HUES6 (cell line): ENCODE measurements around the gene INHBE.
"Not testable (repeated sequence)": the region's sequence is repeated elsewhere in the genome, so short reads cannot be mapped to it uniquely, and the experiment has no call there.

Source experiments
- H3K27ac ChIP-seq: 2 replicates; pipeline ENCODE4 v1.7.0; 2013; ENCODE audit warnings: low read depth, mild to moderate bottlenecking, low read length, inconsistent platforms
- H3K27me3 ChIP-seq: 2 replicates; pipeline ENCODE4 v1.6.1; 2013; ENCODE audit warnings: low read length; ENCODE audit not compliant: control insufficient read depth, insufficient read depth
- H3K36me3 ChIP-seq: 2 replicates; pipeline ENCODE4 v1.6.1; 2013; ENCODE audit warnings: low read length; ENCODE audit not compliant: control insufficient read depth, insufficient read depth
- H3K4me1 ChIP-seq: 2 replicates; pipeline ENCODE4 v1.6.1; 2013; ENCODE audit warnings: low read length; ENCODE audit not compliant: control insufficient read depth, insufficient read depth
- H3K4me3 ChIP-seq: 2 replicates; pipeline ENCODE4 v1.5.1; 2013; ENCODE audit warnings: low read depth, low read length
- H3K9ac ChIP-seq: one replicate; pipeline ENCODE4 v1.6.1; 2013; ENCODE audit warnings: mild to moderate bottlenecking, low read length
- H3K9me3 ChIP-seq: 2 replicates; pipeline ENCODE4 v1.6.1; 2013; ENCODE audit warnings: low read depth, low read length; ENCODE audit not compliant: control insufficient read depth, insufficient read depth

Gene INHBE, protein sequence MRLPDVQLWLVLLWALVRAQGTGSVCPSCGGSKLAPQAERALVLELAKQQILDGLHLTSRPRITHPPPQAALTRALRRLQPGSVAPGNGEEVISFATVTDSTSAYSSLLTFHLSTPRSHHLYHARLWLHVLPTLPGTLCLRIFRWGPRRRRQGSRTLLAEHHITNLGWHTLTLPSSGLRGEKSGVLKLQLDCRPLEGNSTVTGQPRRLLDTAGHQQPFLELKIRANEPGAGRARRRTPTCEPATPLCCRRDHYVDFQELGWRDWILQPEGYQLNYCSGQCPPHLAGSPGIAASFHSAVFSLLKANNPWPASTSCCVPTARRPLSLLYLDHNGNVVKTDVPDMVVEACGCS

DNA sequence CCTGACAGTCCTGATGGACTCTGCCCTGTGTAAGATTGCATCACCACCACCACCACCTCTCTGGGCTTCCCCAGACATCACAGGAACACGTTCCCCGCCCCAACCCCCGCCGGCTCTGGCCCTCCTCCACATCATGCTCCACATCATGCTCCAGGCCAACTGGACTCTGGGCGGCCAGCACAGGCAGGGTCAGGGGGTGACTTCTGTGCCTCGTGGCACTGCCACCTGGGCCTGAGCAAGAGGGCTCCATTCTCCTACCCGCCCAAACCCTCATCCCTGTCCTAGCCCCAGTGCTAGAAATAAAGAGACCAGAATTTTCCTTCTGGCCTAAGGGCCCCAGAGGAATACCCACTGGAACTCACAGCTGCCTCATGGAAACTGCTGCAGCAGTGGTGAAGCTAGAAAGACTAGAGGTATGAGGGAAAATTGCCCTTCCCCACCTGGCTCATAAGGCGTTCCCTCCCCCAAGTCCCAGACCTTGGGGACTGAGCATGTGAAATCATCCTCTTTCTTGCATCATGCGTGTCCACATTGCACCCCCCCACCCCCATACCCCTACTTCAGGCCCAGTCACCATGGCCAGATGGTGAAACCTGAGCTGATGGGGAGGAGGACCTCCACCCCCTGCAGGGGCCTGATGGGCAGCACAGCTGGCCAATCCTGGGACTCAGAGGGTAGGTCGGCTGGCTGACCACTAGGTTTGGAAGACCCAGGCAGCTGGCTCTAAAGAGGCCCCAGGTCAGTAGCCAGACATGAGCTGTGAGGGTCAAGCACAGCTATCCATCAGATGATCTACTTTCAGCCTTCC, at the start of gene INHBE:
INHBE (plus strand) TSS at position 742 of the 808 bp plus-strand sequence. CDS start 230 bp downstream, outside the sequence.
- Histone ChIP-seq H3K27ac (peak within 1 kb of the TSS; percentile 92), H3K4me3 (peak within 1 kb of the TSS; percentile 45), H3K27me3 (no peaks in the 10 kb centered on the region), H3K4me1 (peaks cover 49% of the 10 kb centered on the region), H3K9ac (peak within 1 kb of the TSS; percentile 72), H3K9me3 (no peaks in the 10 kb centered on the region), H3K36me3 (no peaks in the 10 kb centered on the region)

DNA sequence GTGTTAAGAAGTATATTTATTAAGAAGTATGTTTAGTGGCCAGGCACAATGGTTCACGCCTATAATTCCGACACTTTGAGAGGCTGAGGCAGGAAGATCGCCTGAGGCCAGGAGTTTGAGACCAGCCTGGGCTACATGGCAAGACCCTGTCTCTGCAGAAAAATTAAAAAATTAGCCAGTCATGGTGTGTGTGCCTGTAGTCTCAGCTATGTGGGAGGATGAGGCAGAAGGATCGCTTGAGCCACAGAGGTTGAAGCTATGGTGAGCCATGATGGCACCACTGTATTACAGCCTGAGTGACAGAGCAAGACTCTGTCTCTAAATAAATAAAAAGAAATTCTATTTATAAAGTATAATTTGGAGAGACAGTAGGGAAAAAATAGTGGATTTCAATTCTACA, 44.6 kb upstream of the INHBE start:
- Histone ChIP-seq H3K9ac (no peak overlapping the region), H3K36me3 (no peaks in the 10 kb centered on the region), H3K4me1 (peaks cover 3% of the 10 kb centered on the region; the same call in 1 of the 2 replicates), H3K4me3 (no peak overlapping the region), H3K27ac (no peak overlapping the region), H3K9me3 (no peaks in the 10 kb centered on the region), H3K27me3 (no peaks in the 10 kb centered on the region)

DNA sequence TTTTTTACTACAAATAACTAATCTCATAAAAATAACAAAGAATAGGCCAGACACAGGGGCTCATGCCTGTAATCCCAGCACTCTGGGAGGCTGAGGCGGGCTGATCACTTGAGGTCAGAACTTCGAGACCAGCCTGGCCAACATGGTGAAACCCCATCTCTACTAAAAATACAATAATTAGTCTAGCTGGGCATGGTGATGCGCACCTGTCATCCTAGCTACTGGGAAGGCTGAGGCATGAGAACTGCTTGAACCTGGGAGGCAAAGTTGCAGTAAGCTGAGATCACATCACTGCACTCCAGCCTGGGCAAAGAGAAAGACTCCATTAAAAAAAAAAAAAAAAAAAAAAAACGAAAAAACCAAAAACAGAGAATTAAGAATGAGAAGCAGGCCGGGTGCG, 40.9 kb upstream of the INHBE start:
- H3K4me1 ChIP-seq, H3K4me3 ChIP-seq, H3K36me3 ChIP-seq, H3K9ac ChIP-seq, H3K27ac ChIP-seq, H3K27me3 ChIP-seq, H3K9me3 ChIP-seq: not testable (repeated sequence)

DNA sequence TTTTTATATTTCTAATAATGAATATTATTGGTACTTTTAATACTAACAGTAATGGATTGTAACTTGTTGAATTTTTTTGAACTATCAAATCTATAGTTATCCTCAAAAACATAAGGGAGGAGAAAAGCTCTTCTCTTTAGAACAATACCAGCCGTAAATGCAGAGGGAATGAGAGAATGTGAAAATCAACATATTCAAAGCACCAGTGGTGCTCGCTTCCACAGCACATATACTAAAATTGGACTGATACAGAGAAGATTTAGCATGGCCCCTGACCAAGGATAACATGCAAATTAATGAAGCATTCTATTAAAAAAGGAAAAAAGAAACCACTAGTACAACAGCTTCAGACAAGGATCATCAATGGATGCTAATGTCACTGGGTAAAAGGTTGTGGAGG, 40.0 kb upstream of the INHBE start:
- Histone ChIP-seq H3K9me3 (no peaks in the 10 kb centered on the region), H3K27ac (no peak overlapping the region), H3K4me3 (no peak overlapping the region), H3K36me3 (no peaks in the 10 kb centered on the region), H3K27me3 (no peaks in the 10 kb centered on the region), H3K9ac (no peak overlapping the region), H3K4me1 (peaks cover 8% of the 10 kb centered on the region)

DNA sequence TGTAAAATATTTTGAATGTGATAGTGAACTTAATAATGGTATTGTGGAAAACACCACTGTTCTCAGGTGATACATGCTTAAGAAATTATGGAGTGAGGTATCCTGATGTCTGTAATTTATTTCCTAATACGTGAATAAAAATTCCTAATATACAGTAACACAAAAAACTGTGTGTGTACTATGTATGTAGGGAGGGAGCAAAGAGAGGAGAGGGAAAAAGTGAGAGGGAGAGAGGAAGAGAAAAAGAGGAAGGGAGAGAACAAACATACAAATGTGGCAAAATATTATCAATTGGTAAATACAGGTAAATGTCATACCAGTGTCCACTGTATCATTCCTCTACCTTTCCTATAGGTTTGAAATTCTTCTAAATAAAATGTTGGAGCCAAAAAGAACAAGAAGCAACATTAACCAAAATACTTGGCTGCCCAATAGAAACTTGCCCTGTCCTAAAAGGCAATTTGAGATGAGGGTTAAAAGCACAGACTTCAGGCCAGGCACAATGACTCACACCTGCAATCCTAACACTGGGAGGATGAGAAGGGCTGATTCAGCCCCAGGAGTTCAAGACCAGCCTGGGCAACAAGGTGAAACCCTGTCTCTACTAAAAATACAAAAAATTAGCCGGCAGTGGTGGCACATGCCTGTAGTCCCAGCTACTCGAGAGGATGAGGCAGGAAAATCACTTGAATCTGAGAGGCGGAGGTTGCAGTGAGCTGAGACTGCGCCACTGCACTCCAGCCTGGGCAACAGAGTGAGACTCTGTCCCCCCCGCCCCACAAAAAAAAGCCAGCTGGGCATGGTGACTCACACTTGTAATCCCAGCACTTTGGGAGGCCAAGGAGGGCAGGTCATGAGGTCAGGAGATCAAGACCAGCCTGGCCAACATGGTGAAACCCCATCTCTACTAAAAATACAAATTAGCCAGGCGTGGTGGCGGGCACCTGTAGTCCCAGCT, 38.8 kb upstream of the INHBE start:
- peaks cover 8% of the 10 kb centered on the region for H3K4me1 ChIP-seq
- H3K9me3 ChIP-seq: no peaks in the 10 kb centered on the region
- H3K27ac ChIP-seq: no peak overlapping the region
- no peak overlapping the region for H3K4me3 ChIP-seq
- H3K9ac ChIP-seq: no peak overlapping the region
- H3K27me3 ChIP-seq: no peaks in the 10 kb centered on the region
- no peaks in the 10 kb centered on the region for H3K36me3 ChIP-seq

DNA sequence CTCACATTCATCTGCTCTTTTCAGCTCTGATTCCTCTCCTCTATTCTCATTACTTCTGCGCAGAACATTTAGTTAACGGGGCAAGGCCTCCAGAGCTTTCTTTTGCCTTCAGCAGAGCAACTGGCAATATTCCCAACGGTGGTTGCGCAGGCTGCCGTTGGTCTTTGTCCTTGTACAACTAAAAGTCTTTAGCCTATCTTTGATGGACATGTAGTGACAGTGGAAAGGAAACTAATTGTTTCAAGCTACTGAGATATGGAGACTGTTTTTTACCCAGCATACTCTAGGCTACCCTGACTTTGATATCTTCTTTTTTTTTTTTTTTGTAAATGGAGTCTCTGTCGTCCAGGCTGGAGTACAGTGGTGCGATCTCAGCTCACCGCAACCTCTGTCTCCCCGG, 36.9 kb upstream of the INHBE start:
- Histone ChIP-seq H3K27ac (no peak overlapping the region), H3K9ac (no peak overlapping the region), H3K4me3 (no peak overlapping the region), H3K9me3 (no peaks in the 10 kb centered on the region), H3K36me3 (no peaks in the 10 kb centered on the region), H3K27me3 (no peaks in the 10 kb centered on the region), H3K4me1 (peaks cover 8% of the 10 kb centered on the region)

DNA sequence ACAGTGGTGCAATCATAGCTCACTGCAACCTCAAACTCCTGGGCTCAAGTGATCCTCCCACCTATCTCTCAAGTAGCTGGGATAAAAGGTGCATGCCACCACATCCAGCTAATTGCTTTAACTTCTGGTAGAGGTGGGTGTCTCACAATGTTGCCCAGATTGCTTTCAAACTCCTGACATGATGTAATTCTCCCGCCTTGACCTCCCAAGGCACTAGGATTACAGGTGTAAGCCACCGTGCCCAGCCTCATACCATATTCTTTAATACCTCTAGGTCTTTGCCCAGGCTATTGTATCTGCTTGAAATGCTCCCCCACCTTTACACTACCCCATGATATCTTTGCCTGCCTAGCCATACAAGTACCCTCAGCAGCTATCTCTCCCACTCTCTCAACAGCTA, 35.6 kb upstream of the INHBE start:
- Histone ChIP-seq H3K9me3 (no peaks in the 10 kb centered on the region), H3K36me3 (0 out of 2 replicates have a peak, but pooled peaks cover 5% of the 10 kb centered on the region)

DNA sequence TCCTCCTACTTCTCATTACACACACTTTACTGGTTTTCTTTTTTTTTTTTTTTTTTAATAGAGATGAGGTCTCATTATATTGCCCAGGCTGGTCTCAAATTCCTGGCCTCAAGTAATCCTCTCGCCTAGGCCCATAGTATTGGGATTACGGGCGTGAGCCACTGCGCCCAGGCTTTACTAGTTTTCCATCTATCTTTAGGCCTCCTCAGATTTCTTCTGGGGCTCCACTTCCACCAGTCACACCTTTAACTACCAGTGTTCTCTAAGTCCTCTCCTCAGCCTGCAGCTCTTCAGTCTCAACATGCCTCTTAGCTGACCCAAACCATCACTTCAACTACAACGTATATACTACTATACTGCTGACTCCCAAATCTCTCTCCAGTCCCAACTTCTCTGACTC, 34.6 kb upstream of the INHBE start:
- Histone ChIP-seq H3K4me1 (peaks cover 5% of the 10 kb centered on the region; the same call in 1 of the 2 replicates), H3K9me3 (no peaks in the 10 kb centered on the region), H3K27ac (no peak overlapping the region), H3K36me3 (0 out of 2 replicates have a peak, but pooled peaks cover 5% of the 10 kb centered on the region), H3K27me3 (no peaks in the 10 kb centered on the region), H3K9ac (no peak overlapping the region), H3K4me3 (no peak overlapping the region)

More for the DNA sequence above, 35.6 kb upstream of the INHBE start:
- Histone ChIP-seq H3K9ac (no peak overlapping the region), H3K4me3 (no peak overlapping the region), H3K4me1 (peaks cover 8% of the 10 kb centered on the region), H3K27ac (no peak overlapping the region), H3K27me3 (no peaks in the 10 kb centered on the region)

DNA sequence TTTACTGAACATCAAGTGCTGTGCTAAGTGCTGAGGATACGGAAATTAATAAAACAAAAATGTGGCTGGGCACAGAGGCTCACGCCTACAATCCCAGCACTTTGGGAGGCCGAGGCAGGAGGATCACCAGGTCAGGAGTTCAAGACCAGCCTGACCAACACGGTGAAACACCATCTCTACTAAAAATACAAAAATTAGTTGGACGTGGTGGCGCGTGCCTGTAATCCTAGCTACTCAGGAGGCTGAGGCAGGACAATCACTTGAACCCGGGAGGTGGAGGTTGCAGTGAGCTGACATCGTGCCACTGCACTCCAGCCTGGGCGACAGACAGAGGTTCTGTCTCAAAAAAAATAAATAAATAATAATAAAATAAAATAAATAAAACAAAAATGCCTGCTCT, 28.2 kb upstream of the INHBE start:
- not testable (repeated sequence) for H3K4me3 ChIP-seq, H3K9ac ChIP-seq, H3K27me3 ChIP-seq, H3K4me1 ChIP-seq, H3K9me3 ChIP-seq, H3K27ac ChIP-seq, H3K36me3 ChIP-seq

DNA sequence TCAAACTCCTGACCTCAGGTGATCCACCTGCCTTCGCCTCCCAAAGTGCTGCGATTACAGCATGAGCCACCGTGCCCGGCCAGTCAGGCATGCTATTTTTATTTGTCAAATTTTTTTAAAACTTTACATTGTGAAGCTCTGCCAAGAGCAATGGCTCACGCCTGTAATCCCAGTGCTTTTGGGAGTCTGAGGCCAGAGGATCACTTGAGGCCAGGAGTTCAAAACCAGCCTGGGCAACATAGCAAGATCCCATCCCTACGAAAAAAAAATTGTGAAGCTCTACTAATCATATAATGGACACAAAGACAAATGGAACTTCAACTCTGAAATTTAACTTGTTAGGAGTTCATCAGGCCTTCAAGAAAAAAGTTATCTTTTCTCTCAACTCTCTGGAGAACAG, 26.1 kb upstream of the INHBE start:
- no peak overlapping the region for H3K9ac ChIP-seq
- peaks cover 9% of the 10 kb centered on the region; the same call in 1 of the 2 replicates for H3K4me1 ChIP-seq
- no peaks in the 10 kb centered on the region for H3K27me3 ChIP-seq
- H3K9me3 ChIP-seq: no peaks in the 10 kb centered on the region
- H3K36me3 ChIP-seq: 0 out of 2 replicates have a peak, but pooled peaks cover 5% of the 10 kb centered on the region
- no peak overlapping the region for H3K27ac ChIP-seq
- no peak overlapping the region for H3K4me3 ChIP-seq
